HFFc6 (cell line): ENCODE data around the gene ADIPOR2. TPM values are rescaled to one million over a fixed set of nuclear protein-coding genes. Genes with fewer than 3 reads are reported as not detected.

Experiments used
- DNase-seq: peaks from one replicate; pipeline ENCODE4 v3.0.0-alpha.2; 2018
- H3K27ac Mint-ChIP-seq: 2 replicates; pipeline ENCODE4 v1.8.0; 2020; ENCODE audit warnings: mild to moderate bottlenecking, mixed read lengths
- H3K27me3 Mint-ChIP-seq: 2 replicates; pipeline ENCODE4 v1.8.0; 2021; ENCODE audit warnings: mild to moderate bottlenecking, moderate library complexity, mixed read lengths; ENCODE audit not compliant: insufficient read depth
- H3K36me3 Mint-ChIP-seq: 2 replicates; pipeline ENCODE4 v1.8.0; 2021; ENCODE audit warnings: low read depth, mixed read lengths
- H3K4me1 Mint-ChIP-seq: 2 replicates; pipeline ENCODE4 v1.8.0; 2020; ENCODE audit warnings: low read depth, mixed read lengths
- H3K4me3 Mint-ChIP-seq: 2 replicates; pipeline ENCODE4 v1.8.0; 2020; ENCODE audit warnings: mild to moderate bottlenecking, moderate library complexity, mixed read lengths
- H3K9me3 Mint-ChIP-seq: 2 replicates; pipeline ENCODE4 v1.8.0; 2020; ENCODE audit warnings: mild to moderate bottlenecking, mixed read lengths
- total RNA-seq, 6 experiments: library from RNA; stranded (reverse); fragmentation: NEBNext Ultra II Directional; extraction: Animal tissue kit (Norgen Biotek cat#: 25700); gene quantifications; 2 replicates in 1 of 6; 3 replicates in 5 of 6; pipeline ENCODE4 v1.2.3, GENCODE V29; 2021
- TF ChIP-seq, protein P1 (sequence below): fragments of 200-600 bp; sonication (generic); IDR thresholded peaks from 2 replicates; pipeline ENCODE4 v1.5.0; 2021; ENCODE audit warnings: antibody characterized with exemption, mild to moderate bottlenecking

Gene ADIPOR2
- total RNA-seq, 6 experiments from 2014 or later: 38.9 to 50.1 (median 44.9) TPM

DNA sequence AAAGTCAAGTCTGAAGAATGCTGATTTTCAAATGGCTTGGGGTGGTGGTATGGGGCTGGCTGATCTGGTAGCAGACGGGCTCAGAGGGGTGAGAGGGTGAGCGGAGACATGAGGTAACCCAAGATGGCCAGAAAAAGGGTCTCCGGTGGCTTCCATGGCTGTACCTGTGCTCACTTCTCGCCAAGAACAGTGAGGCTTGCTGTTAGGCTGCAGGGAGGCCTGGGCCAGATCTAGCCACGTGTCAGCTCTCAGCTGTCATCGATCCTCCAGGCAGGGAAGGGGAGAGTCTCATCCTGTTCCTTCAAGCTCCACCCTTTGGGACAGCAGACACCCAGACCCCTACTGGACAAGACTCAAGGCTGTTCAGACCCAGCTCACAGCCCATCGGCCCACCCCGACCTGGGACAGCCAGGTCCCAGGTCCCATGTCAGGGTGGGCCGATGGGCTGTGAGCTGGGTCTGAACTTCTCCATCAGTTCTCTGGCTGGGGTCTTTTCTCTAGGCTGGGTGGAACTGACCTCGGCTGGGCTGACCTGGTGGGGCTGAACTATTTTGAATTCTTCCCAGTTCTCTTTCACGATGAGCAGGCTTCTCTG lies 138.5 kb downstream of the ADIPOR2 start:
- Mint-ChIP-seq H3K4me1 (no peaks in the 10 kb centered on the region), H3K9me3 (no peaks in the 10 kb centered on the region), H3K36me3 (no peaks in the 10 kb centered on the region), H3K27me3 (peaks cover 57% of the 10 kb centered on the region), H3K4me3 (no peak overlapping the region), H3K27ac (no peak overlapping the region)
- TF ChIP-seq, protein P1, sequence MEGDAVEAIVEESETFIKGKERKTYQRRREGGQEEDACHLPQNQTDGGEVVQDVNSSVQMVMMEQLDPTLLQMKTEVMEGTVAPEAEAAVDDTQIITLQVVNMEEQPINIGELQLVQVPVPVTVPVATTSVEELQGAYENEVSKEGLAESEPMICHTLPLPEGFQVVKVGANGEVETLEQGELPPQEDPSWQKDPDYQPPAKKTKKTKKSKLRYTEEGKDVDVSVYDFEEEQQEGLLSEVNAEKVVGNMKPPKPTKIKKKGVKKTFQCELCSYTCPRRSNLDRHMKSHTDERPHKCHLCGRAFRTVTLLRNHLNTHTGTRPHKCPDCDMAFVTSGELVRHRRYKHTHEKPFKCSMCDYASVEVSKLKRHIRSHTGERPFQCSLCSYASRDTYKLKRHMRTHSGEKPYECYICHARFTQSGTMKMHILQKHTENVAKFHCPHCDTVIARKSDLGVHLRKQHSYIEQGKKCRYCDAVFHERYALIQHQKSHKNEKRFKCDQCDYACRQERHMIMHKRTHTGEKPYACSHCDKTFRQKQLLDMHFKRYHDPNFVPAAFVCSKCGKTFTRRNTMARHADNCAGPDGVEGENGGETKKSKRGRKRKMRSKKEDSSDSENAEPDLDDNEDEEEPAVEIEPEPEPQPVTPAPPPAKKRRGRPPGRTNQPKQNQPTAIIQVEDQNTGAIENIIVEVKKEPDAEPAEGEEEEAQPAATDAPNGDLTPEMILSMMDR: no peak
- DNase-seq: no peak

GRCh38 chr12:1830401-1830845 lies 139.6 kb downstream of the ADIPOR2 start:
- no peaks in the 10 kb centered on the region for H3K4me1 Mint-ChIP-seq
- no peak overlapping the region for H3K27ac Mint-ChIP-seq
- DNase-seq: no peak
- peaks cover 58% of the 10 kb centered on the region for H3K27me3 Mint-ChIP-seq
- H3K36me3 Mint-ChIP-seq: no peaks in the 10 kb centered on the region
- TF ChIP-seq, protein P1: no peak
- no peak overlapping the region for H3K4me3 Mint-ChIP-seq
- no peaks in the 10 kb centered on the region for H3K9me3 Mint-ChIP-seq

GRCh38 chr12:1830981-1831963 lies 140.4 kb downstream of the ADIPOR2 start:
- peak; percentile 25 for DNase-seq
- H3K36me3 Mint-ChIP-seq: no peaks in the 10 kb centered on the region
- no peaks in the 10 kb centered on the region for H3K9me3 Mint-ChIP-seq
- H3K4me3 Mint-ChIP-seq: no peak overlapping the region
- H3K27ac Mint-ChIP-seq: no peak overlapping the region
- TF ChIP-seq, protein P1: no peak
- H3K4me1 Mint-ChIP-seq: no peaks in the 10 kb centered on the region
- H3K27me3 Mint-ChIP-seq: peaks cover 51% of the 10 kb centered on the region

DNA sequence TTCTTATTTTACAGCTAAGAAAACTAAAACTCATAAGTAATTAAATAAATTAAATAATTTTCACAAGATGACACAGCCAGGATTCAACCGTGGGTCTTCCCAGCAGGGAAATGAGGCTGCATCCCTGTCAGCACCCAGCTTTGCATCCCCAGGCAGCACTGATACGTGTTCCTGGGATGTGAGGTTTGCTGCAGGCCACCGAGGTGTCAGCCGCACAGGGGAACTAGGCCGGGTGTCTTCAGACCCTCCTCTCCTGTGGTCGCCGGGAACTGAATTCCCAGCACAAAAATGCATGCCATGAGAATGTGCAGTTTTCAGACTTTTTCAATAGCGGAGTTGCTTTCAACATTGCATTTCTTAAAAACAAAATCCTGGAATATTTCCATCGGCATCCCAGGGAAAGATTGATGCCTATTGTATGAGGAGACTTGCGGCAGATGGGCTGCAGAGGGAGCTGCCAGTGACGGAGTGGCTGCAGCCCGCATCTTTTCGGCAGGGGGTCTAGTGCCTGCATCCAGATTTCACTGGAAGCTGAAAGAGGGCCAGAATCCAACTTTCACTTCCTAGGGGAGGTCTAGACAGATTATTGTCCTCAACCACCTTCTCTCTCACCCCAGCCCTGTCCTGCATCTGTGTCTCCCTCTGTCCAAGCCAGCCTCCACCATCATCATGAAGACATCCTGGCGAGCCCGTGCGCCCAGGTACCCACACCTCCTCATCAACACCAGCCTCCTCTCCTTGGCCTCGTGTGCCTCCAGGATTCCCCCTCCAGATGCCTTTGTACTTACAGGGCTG lies 142.1 kb downstream of the ADIPOR2 start:
- no peaks in the 10 kb centered on the region for H3K9me3 Mint-ChIP-seq
- H3K4me1 Mint-ChIP-seq: peaks cover 6% of the 10 kb centered on the region
- DNase-seq: no peak
- no peak overlapping the region for H3K27ac Mint-ChIP-seq
- TF ChIP-seq, protein P1: no peak
- H3K4me3 Mint-ChIP-seq: no peak overlapping the region
- peaks cover 48% of the 10 kb centered on the region for H3K27me3 Mint-ChIP-seq
- no peaks in the 10 kb centered on the region for H3K36me3 Mint-ChIP-seq

DNA sequence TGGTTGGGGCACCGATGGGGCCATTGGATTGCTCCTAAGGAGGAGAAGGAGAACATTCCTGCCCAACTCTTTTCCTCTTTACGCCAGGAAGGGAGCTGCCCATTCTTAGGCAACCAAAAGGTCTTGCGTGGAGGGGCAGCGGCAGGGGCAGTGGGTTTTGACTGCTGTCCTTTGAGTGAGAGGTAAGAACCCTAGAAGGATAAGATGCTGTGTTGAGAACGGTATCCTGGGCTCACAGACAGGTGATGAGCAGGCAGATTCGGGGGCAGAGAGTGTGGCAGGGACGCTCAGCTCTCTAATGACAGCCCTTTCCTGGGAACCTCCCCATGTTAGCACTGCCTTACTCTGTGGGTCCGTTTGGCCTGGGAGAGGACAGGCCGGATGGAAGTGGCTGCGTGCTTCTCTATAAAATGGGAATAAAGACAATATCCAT lies 142.7 kb downstream of the ADIPOR2 start:
- TF ChIP-seq, protein P1: no peak
- DNase-seq: no peak
- H3K27me3 Mint-ChIP-seq: peaks cover 47% of the 10 kb centered on the region
- peaks cover 11% of the 10 kb centered on the region for H3K4me1 Mint-ChIP-seq
- no peaks in the 10 kb centered on the region for H3K9me3 Mint-ChIP-seq
- H3K36me3 Mint-ChIP-seq: no peaks in the 10 kb centered on the region
- H3K4me3 Mint-ChIP-seq: no peak overlapping the region
- H3K27ac Mint-ChIP-seq: no peak overlapping the region
